DND-41 (cell line): ENCODE results near the gene PARL.

Experiments
- CTCF ChIP-seq: IDR thresholded peaks from 2 replicates; pipeline ENCODE4 v1.5.1; 2012; ENCODE audit warnings: borderline replicate concordance, low read length, moderate library complexity, mild to moderate bottlenecking; ENCODE audit not compliant: poor library complexity, severe bottlenecking; ENCODE audit errors: extremely low read depth
- EZH2 ChIP-seq: IDR thresholded peaks from 3 replicates; pipeline ENCODE4 v1.6.1; 2012; ENCODE audit warnings: borderline replicate concordance, low read depth, mild to moderate bottlenecking, moderate library complexity, low read length, inconsistent platforms; ENCODE audit not compliant: severe bottlenecking

DNA sequence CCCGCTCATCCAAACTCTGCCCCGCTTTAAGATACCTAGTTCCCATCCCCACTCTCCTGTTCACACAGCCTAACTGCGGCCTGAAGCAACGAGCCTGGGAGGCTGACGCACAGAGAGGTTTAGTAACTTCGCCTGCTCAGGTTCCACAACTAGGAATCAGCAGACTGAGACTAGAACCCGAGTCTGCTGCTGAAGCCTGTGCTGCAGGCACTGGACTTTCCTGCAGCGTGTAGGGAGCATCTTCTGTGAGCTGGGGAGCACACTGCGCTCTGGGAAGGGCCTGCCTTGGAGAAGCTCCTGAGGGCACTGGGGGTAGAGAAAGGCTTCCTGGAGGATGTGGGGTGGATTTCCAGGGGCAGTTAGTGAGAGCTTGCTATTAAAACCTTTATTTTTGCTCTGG lies 54.5 kb downstream of the PARL start:
- TF ChIP-seq EZH2 (no peak), CTCF (no peak)
